ENCODE data around the gene ALG9. TPM values are rescaled to one million over a fixed set of nuclear protein-coding genes. Genes with fewer than 3 reads are reported as not detected.

The ALG9 gene
- total and polyA plus RNA-seq, 7 experiments from 2014 or later, result 14.1 to 30.2 (median 27.8) TPM

- Histone ChIP-seq H3K27ac (ENCODE audit: low read depth, low read length) (no peak overlapping the region), H3K36me3 (ENCODE audit: control insufficient read depth in 2 of 3, insufficient read depth in 3 of 3, low read length in 3 of 3) (no peaks in the 10 kb centered on the region), H3K4me1 (ENCODE audit: control insufficient read depth in 2 of 2, insufficient read depth in 2 of 2, low read length in 2 of 2) (no peaks in the 10 kb centered on the region), H3K27me3 (ENCODE audit: control insufficient read depth in 2 of 2, insufficient read depth in 2 of 2, low read length in 2 of 2) (peaks cover 0 to 3% of the 10 kb centered on the region in 2 donors), H3K9me3 (ENCODE audit: control insufficient read depth in 2 of 3, low read length in 3 of 3) (no peaks in the 10 kb centered on the region), H3K4me3 (ENCODE audit: low read length) (no peak overlapping the region)
- H3K27me3 Mint-ChIP-seq, result peaks cover 50 to 71% (median 52%) of the 10 kb centered on the region in 5 donors
- ATAC-seq (no peak), DNase-seq (no peak)
- no peaks in the 10 kb centered on the region for H3K4me1 Mint-ChIP-seq
- intact Hi-C loops (cut with micrococcal nuclease), result no loop called here
- H3K36me3 Mint-ChIP-seq, result no peaks in the 10 kb centered on the region
- POLR2A ChIA-PET, result no interaction called here
- H3K4me3 Mint-ChIP-seq, result no peak overlapping the region
- peaks cover 0 to 1% (median 0%) of the 10 kb centered on the region in 11 donors for H3K9me3 Mint-ChIP-seq
- CTCF ChIA-PET, result interaction anchor here (1.4 kb wide), 1 partner anchor 18 kb away, joined by 5 read pairs; no protein-coding TSS in a partner anchor
- H3K27ac Mint-ChIP-seq, result no peak overlapping the region
These were observed 42.6 kb upstream of the ALG9 start for GRCh38 chr11:111913997-111914396.

GRCh38 chr11:111913031-111913861 is 41.9 kb upstream of the ALG9 start:
- no peaks in the 10 kb centered on the region for H3K4me1 ChIP-seq (ENCODE audit: control insufficient read depth in 2 of 2, insufficient read depth in 2 of 2, low read length in 2 of 2)
- Mint-ChIP-seq H3K4me1 (no peaks in the 10 kb centered on the region), H3K36me3 (no peaks in the 10 kb centered on the region)

DNA sequence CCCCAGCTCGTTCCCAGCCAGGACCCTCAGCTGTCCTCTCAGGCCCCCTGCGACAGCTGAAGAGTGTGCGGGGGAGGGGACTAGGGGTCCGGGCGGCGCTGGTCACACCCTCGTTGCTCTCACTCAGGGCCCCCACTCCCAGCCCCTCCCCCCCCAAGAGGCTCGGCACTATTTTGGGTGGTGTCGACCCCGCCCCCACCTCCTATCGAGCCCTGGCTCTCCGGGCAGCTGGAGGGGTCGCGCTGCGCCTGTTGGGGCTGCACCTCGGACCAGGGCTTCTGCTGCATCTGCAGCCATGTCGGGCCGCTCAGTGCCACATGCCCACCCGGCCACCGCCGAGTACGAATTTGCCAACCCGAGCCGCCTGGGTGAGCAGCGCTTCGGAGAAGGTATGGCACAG is 41.2 kb upstream of the ALG9 start, which contains the start of gene HSPB2:
Gene HSPB2, plus strand, starts transcription at position 200 of the 400 bp plus-strand sequence. Its CDS starts 96 bp downstream, at position 296.
- intact Hi-C loops (cut with micrococcal nuclease), result no loop called here
- H3K36me3 Mint-ChIP-seq, result no peaks in the 10 kb centered on the region
- POLR2A ChIA-PET, result no interaction called here
- no peak for DNase-seq
- H3K36me3 ChIP-seq (ENCODE audit: control insufficient read depth in 2 of 3, insufficient read depth in 3 of 3, low read length in 3 of 3), result no peaks in the 10 kb centered on the region
- no peaks in the 10 kb centered on the region for H3K9me3 ChIP-seq (ENCODE audit: control insufficient read depth in 2 of 3, low read length in 3 of 3)
- H3K4me1 Mint-ChIP-seq, result no peaks in the 10 kb centered on the region
- H3K27ac ChIP-seq (ENCODE audit: low read depth, low read length), result no peak within 1 kb of the TSS
- H3K9me3 Mint-ChIP-seq, result peaks cover 0 to 1% (median 0%) of the 10 kb centered on the region in 11 donors
- H3K4me1 ChIP-seq (ENCODE audit: control insufficient read depth in 2 of 2, insufficient read depth in 2 of 2, low read length in 2 of 2), result no peaks in the 10 kb centered on the region
- CTCF ChIA-PET, result interaction anchor here (0.6 kb wide), 1 partner anchor 14 kb away, joined by 3 read pairs; no protein-coding TSS in a partner anchor
- H3K4me3 Mint-ChIP-seq, result no peak within 1 kb of the TSS
- H3K27me3 Mint-ChIP-seq, result peaks cover 50 to 75% (median 52%) of the 10 kb centered on the region in 5 donors
- no peak within 1 kb of the TSS for H3K4me3 ChIP-seq (ENCODE audit: low read length)
- no peak for ATAC-seq
- peaks cover 0 to 3% of the 10 kb centered on the region in 2 donors for H3K27me3 ChIP-seq (ENCODE audit: control insufficient read depth in 2 of 2, insufficient read depth in 2 of 2, low read length in 2 of 2)
- H3K27ac Mint-ChIP-seq, result no peak within 1 kb of the TSS

More at GRCh38 chr11:111913031-111913861, 41.9 kb upstream of the ALG9 start:
- intact Hi-C loops (cut with micrococcal nuclease), result no loop called here
- Mint-ChIP-seq H3K27ac (no peak overlapping the region), H3K4me3 (no peak overlapping the region), H3K9me3 (peaks cover 0 to 1% (median 0%) of the 10 kb centered on the region in 11 donors), H3K27me3 (peaks cover 50 to 75% (median 52%) of the 10 kb centered on the region in 5 donors)
- Histone ChIP-seq H3K9me3 (ENCODE audit: control insufficient read depth in 2 of 3, low read length in 3 of 3) (no peaks in the 10 kb centered on the region), H3K27me3 (ENCODE audit: control insufficient read depth in 2 of 2, insufficient read depth in 2 of 2, low read length in 2 of 2) (peaks cover 0 to 3% of the 10 kb centered on the region in 2 donors), H3K4me3 (ENCODE audit: low read length) (no peak overlapping the region), H3K36me3 (ENCODE audit: control insufficient read depth in 2 of 3, insufficient read depth in 3 of 3, low read length in 3 of 3) (no peaks in the 10 kb centered on the region), H3K27ac (ENCODE audit: low read depth, low read length) (no peak overlapping the region)
- ChIA-PET POLR2A (no interaction called here), CTCF (no interaction called here)
- ATAC-seq (no peak), DNase-seq (no peak)

- DNase-seq (no peak), ATAC-seq (no peak)
- intact Hi-C loops (cut with micrococcal nuclease), result no loop called here
- no peaks in the 10 kb centered on the region for H3K4me1 Mint-ChIP-seq
- H3K4me1 ChIP-seq (ENCODE audit: control insufficient read depth in 2 of 2, insufficient read depth in 2 of 2, low read length in 2 of 2), result no peaks in the 10 kb centered on the region
- no peaks in the 10 kb centered on the region for H3K9me3 ChIP-seq (ENCODE audit: control insufficient read depth in 2 of 3, low read length in 3 of 3)
- no peak within 1 kb of the TSS for H3K4me3 Mint-ChIP-seq
- peaks cover 45 to 74% (median 49%) of the 10 kb centered on the region in 5 donors for H3K27me3 Mint-ChIP-seq
- CTCF ChIA-PET, result interaction anchor here (0.5 to 0.6 kb wide), 2 partner anchors 15 to 43 kb away, joined by 3 to 7 read pairs; no protein-coding TSS in a partner anchor
- H3K4me3 ChIP-seq (ENCODE audit: low read length), result no peak within 1 kb of the TSS
- peaks cover 0 to 1% (median 0%) of the 10 kb centered on the region in 11 donors for H3K9me3 Mint-ChIP-seq
- H3K36me3 Mint-ChIP-seq, result no peaks in the 10 kb centered on the region
- no peaks in the 10 kb centered on the region for H3K36me3 ChIP-seq (ENCODE audit: control insufficient read depth in 2 of 3, insufficient read depth in 3 of 3, low read length in 3 of 3)
- H3K27ac ChIP-seq (ENCODE audit: low read depth, low read length), result no peak within 1 kb of the TSS
- H3K27me3 ChIP-seq (ENCODE audit: control insufficient read depth in 2 of 2, insufficient read depth in 2 of 2, low read length in 2 of 2), result peaks cover 0 to 3% of the 10 kb centered on the region in 2 donors
- H3K27ac Mint-ChIP-seq, result peak within 1 kb of the TSS in 1 of 9 donors; percentile 12
- POLR2A ChIA-PET, result no interaction called here
These were observed 40.4 kb upstream of the ALG9 start, which contains the start of gene CRYAB for GRCh38 chr11:111911563-111912401. Gene CRYAB, minus strand, starts transcription at chr11:111911770. Its CDS starts 46 bp downstream, at chr11:111911724.

DNA sequence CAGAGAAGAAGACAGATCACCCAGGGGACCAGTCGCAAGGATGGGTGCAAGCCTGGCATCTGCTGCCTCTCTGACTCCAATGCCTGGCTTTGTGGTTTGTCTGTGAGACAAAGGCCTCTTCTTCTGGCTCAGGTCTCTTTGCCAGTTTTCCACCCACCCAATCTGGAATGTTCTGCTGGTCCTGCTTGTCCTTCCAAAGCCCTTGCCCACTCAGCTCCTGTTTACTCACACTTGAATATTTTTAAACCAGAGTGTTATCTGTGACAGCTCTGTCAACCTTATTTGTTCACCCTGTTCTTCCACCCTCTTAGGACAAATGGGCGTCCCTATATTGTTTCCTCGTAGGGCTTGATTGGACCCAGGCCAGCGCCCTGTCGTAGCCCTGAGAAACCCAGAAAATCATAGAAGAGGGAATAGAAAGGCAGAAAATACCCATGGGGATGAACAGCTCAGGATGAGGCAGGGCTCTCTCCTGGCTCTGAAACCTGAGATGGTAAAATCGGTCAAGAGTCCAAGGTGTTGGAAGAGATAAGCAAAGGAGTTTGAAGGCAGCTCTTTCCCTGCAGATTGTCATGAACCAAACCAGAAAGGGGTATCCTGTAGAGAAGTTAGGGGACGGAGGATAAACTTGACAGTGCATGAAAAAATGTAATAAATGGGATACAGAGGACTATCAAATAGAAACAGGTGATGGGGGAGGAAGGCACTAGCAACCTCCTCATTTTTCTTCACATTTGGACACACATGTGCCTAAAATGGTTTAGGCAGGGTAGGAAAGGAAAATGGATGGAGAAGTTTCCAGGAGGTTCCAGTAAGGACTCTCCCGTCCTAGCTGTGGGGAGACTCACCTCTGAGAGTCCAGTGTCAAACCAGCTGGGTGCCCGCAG is 39.5 kb upstream of the ALG9 start:
- Histone ChIP-seq H3K4me1 (ENCODE audit: control insufficient read depth in 2 of 2, insufficient read depth in 2 of 2, low read length in 2 of 2) (no peaks in the 10 kb centered on the region), H3K27me3 (ENCODE audit: control insufficient read depth in 2 of 2, insufficient read depth in 2 of 2, low read length in 2 of 2) (peaks cover 0 to 3% of the 10 kb centered on the region in 2 donors), H3K9me3 (ENCODE audit: control insufficient read depth in 2 of 3, low read length in 3 of 3) (no peaks in the 10 kb centered on the region), H3K4me3 (ENCODE audit: low read length) (no peak overlapping the region), H3K36me3 (ENCODE audit: control insufficient read depth in 2 of 3, insufficient read depth in 3 of 3, low read length in 3 of 3) (no peaks in the 10 kb centered on the region), H3K27ac (ENCODE audit: low read depth, low read length) (no peak overlapping the region)
- Mint-ChIP-seq H3K9me3 (peaks cover 0 to 1% (median 0%) of the 10 kb centered on the region in 11 donors), H3K4me1 (no peaks in the 10 kb centered on the region), H3K27me3 (peaks cover 36 to 70% (median 40%) of the 10 kb centered on the region in 5 donors), H3K4me3 (no peak overlapping the region), H3K36me3 (no peaks in the 10 kb centered on the region), H3K27ac (peak overlapping the region in 1 of 9 donors; percentile 12)
- intact Hi-C loops (cut with micrococcal nuclease), result no loop called here
- CTCF ChIA-PET, result interaction anchor here (0.5 kb wide), 1 partner anchor 42 kb away, joined by 7 read pairs; no protein-coding TSS in a partner anchor
- ATAC-seq, result no peak
- no peak for DNase-seq
- POLR2A ChIA-PET, result no interaction called here

GRCh38 chr11:111909378-111909777 is 38.0 kb upstream of the ALG9 start:
- no peak for DNase-seq
- Histone ChIP-seq H3K9me3 (ENCODE audit: control insufficient read depth in 2 of 3, low read length in 3 of 3) (no peaks in the 10 kb centered on the region), H3K36me3 (ENCODE audit: control insufficient read depth in 2 of 3, insufficient read depth in 3 of 3, low read length in 3 of 3) (no peaks in the 10 kb centered on the region), H3K4me3 (ENCODE audit: low read length) (no peak overlapping the region), H3K27ac (ENCODE audit: low read depth, low read length) (no peak overlapping the region), H3K4me1 (ENCODE audit: control insufficient read depth in 2 of 2, insufficient read depth in 2 of 2, low read length in 2 of 2) (no peaks in the 10 kb centered on the region), H3K27me3 (ENCODE audit: control insufficient read depth in 2 of 2, insufficient read depth in 2 of 2, low read length in 2 of 2) (peaks cover 0 to 3% of the 10 kb centered on the region in 2 donors)
- Mint-ChIP-seq H3K36me3 (peaks cover 0 to 13% (median 5%) of the 10 kb centered on the region in 5 donors), H3K27me3 (peaks cover 27 to 62% (median 34%) of the 10 kb centered on the region in 5 donors), H3K9me3 (peaks cover 0 to 4% (median 1%) of the 10 kb centered on the region in 11 donors), H3K27ac (no peak overlapping the region), H3K4me3 (no peak overlapping the region), H3K4me1 (no peaks in the 10 kb centered on the region)
- ATAC-seq, result no peak
- ChIA-PET CTCF (interaction anchor here (1.2 kb wide), 1 partner anchor 24 kb away, joined by 3 read pairs; no protein-coding TSS in a partner anchor), POLR2A (no interaction called here)
- intact Hi-C loops (cut with micrococcal nuclease), result no loop called here

Measured in naive thymus-derived CD4-positive, alpha-beta T cell (primary cell).